HCEC 1CT (cell line): Measurements from ENCODE around the gene TMEM135.

Experiments
- DNase-seq: peaks from one replicate; pipeline ENCODE4 v3.0.0-alpha.2; 2017

Gene TMEM135

DNA sequence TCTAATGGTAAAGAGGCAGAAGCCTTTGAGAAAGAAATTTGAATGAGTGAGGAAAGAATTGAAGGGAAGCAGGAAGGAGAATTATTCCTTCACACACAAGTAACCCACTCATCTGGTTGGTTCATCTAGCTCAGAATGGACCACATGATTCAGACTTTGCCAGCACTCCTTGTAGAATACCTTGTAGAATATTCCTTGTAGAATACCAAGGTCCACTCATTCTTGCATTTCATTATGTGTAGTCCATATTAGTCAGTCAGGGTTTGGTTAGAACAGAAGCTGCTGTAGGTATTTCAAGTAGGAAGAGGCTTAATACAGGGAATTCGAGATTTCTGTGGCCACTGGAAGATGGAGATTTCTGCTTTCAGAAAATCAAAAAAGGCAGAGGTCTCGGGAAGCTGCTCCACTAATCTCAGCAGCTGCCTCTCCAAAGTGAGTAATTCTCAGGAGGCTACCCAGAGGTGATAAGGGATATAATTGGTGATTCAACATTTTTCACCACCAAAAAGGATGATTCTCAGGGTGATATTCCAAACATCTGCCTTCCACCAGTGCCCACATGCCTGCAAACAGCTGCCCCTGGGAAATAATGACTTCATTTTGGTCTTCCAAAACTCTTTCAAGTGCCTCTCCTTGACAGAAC, 329.1 kb downstream of the TMEM135 start:
- DNase-seq: no peak

DNA sequence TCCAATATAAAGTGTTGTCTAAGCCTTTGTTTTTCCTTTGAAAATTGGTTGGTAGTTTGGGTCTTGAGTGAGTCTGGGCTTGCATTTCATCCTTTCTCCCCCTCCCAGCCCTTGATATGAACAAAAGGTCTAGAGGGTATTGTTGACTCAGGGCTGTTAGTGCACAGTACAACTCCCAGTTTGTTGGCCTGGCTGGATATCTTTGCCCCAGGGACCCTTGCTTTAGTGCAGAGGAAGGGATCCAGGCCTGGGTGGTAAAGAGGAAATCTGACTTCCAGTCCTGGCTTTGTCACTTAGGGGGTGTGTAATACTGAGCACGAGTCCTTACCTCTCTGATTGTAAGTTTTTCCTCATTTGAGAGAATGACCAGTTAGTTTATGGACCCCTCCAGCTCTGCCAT, 330.4 kb downstream of the TMEM135 start:
- DNase-seq: no peak

DNA sequence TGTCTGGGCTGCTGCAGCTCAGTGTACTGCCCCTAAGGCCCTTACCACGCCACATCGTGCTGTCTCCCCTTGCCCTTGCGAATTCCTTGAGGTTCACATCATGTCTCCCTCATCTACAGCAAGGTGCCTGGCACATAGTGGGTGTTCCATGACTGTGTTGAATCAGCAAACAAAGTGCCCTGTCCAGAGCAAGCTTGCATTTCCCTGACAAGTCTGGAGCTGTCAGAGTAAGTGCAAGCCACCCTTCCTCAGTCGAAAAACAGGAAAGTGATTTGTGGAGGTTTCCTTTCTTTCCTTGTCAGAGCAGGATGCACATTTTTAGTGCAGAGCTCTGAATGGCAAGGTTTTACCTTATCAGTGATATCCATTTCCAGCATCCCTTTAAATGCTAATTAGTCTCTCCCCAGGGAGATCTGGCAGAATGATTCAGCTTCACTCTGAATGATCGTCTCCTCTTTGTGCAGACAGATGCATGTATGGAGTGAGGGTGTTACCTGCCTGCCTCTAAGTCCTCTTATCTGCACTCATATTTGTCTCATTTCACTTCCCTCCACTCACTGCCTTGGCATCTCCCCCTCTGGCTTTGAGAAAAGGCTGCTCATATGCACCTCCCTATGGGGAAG, 331.2 kb downstream of the TMEM135 start:
- no peak for DNase-seq

DNA sequence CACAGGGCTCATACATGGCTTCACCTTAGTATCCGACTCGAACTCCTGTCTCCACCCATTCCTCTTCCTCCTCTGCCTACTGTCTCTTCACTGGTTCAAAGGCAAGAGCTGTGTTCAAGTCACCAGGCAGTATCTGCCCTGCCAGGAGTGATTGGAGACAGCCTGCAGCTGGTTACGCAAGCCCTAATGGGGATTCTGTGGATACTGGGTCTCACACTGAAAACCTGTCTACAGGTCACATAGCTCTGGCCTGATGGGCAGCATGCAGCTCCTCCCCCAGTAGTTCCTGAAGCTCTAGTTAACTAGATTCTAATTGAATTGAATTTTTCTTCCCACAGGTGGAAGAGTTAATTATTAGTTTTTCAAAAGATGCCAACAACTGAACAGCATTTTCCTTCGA, 332.2 kb downstream of the TMEM135 start:
- DNase-seq: no peak

DNA sequence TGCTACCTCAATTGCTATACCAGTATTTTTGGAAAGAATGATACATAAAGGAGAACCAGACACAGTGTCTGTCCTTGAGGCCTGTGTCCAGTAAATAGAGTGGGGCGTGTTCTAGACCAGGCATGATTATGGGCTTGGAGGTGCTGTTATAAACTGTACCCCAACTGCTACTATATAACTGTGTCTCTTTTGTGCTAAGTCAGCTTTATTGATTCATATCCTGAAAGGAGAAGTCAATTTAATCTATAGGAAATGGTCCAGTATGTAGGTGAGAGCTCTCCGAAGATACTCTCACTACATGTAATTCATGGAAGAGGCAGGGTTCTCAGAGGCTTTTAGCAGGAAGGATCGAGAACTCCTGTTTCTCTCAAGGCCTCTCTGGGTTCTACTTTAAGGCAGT, 334.3 kb downstream of the TMEM135 start:
- no peak for DNase-seq
